Measurements from ENCODE around the gene PLXNB3.

DNA sequence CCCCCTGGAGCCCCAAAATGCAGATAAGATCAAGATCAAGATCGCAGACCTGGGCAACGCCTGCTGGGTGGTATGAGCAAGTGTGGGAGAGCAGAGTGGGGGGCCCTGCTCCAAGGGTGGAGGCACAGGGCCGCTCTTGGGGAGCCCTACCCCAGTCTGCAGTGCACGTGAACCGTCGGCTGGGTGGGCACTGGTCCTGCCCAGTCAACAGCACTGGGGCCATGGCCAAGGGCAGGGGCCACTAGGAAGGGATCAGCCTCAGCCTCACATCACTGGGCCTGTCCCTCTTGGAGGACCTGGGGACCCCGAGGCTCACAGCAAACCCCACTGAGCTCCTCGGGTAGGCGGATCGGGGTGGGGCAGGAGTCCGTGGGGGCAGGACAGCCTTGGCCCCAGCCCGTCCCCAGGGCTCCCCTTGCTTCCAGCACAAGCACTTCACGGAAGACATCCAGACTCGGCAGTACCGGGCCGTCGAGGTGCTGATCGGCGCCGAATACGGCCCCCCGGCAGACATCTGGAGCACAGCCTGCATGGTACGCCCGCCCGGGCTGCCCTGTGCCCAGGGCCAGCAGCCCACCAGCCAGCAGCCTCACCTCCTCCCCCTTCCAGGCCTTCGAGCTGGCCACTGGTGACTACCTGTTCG lies 20.4 kb downstream of the PLXNB3 start:
- no peak for TF ChIP-seq MAX (IDR thresholded peaks at IDR 0.05; ENCODE audit: low read depth, low read length)
- no peak for TF ChIP-seq CTCF (IDR thresholded peaks at IDR 0.05; ENCODE audit: low read depth, low read length)
